ENCODE results near the gene ANKRD60. TPM values are rescaled to one million over a fixed set of nuclear protein-coding genes. Genes with fewer than 3 reads are reported as not detected.

The ANKRD60 gene
- total and polyA plus RNA-seq, 3 experiments from 2014 or later: not detected

DNA sequence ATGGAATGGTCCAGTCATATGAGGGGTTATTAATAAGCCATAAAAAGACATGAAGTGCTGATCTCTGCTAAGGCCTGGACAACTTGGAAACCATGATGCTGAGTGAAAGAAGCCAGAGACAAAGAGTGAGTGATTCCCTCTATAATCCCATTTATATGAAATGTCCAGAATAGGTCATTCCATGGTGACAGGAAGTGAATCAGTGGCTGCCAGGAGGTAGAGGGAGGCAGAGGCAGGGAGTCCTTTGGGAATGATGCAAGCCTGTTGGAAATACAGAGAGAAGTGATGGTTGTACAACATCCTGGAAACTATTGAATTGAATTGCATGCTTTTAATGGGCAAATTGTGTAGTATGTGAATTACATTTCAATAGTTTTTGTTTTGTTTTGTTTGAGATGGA is 26.4 kb downstream of the ANKRD60 start:
- Mint-ChIP-seq H3K4me1 (no peaks in the 10 kb centered on the region), H3K9me3 (peaks cover 0 to 2% (median 0%) of the 10 kb centered on the region in 5 donors), H3K4me3 (no peak overlapping the region), H3K27ac (no peak overlapping the region), H3K36me3 (no peaks in the 10 kb centered on the region), H3K27me3 (peaks cover 0 to 13% of the 10 kb centered on the region in 2 donors)
- ChIA-PET POLR2A (no interaction called here), CTCF (no interaction called here)
- no peak for DNase-seq
- no peak overlapping the region for H3K4me3 ChIP-seq (ENCODE audit: low read length)
- no peaks in the 10 kb centered on the region for H3K27me3 ChIP-seq (ENCODE audit: insufficient read depth, low read length, poor library complexity, severe bottlenecking)
- no peak overlapping the region for H3K27ac ChIP-seq (ENCODE audit: low read depth, low read length)
- H3K4me1 ChIP-seq (ENCODE audit: insufficient read depth, low read length): no peaks in the 10 kb centered on the region
- no peaks in the 10 kb centered on the region for H3K9me3 ChIP-seq (ENCODE audit: low read length)
- no peaks in the 10 kb centered on the region for H3K36me3 ChIP-seq (ENCODE audit: insufficient read depth, low read length)

- no peaks in the 10 kb centered on the region for H3K9me3 ChIP-seq (ENCODE audit: low read length)
- Mint-ChIP-seq H3K36me3 (no peaks in the 10 kb centered on the region), H3K9me3 (peaks cover 0 to 2% (median 0%) of the 10 kb centered on the region in 5 donors), H3K27me3 (peaks cover 0 to 13% of the 10 kb centered on the region in 2 donors), H3K4me1 (no peaks in the 10 kb centered on the region), H3K4me3 (no peak overlapping the region), H3K27ac (no peak overlapping the region)
- H3K27ac ChIP-seq (ENCODE audit: low read depth, low read length): no peak overlapping the region
- no peak for DNase-seq
- no peaks in the 10 kb centered on the region for H3K27me3 ChIP-seq (ENCODE audit: insufficient read depth, low read length, poor library complexity, severe bottlenecking)
- ChIA-PET POLR2A (no interaction called here), CTCF (no interaction called here)
- no peak overlapping the region for H3K4me3 ChIP-seq (ENCODE audit: low read length)
- H3K4me1 ChIP-seq (ENCODE audit: insufficient read depth, low read length): no peaks in the 10 kb centered on the region
- H3K36me3 ChIP-seq (ENCODE audit: insufficient read depth, low read length): no peaks in the 10 kb centered on the region
Measured at GRCh38 chr20:58201616-58202015, 26.8 kb downstream of the ANKRD60 start.

GRCh38 chr20:58199469-58199868 is 29.0 kb downstream of the ANKRD60 start:
- no peaks in the 10 kb centered on the region for H3K36me3 Mint-ChIP-seq
- peaks cover 0 to 10% of the 10 kb centered on the region in 2 donors for H3K27me3 Mint-ChIP-seq
- ChIA-PET POLR2A (no interaction called here), CTCF (interaction anchor here (1.3 kb wide), 1 partner anchor 11 kb away, joined by 3 read pairs; no protein-coding TSS in a partner anchor)
- no peaks in the 10 kb centered on the region for H3K4me1 Mint-ChIP-seq
- H3K4me3 Mint-ChIP-seq: no peak overlapping the region
- Histone ChIP-seq H3K36me3 (ENCODE audit: insufficient read depth, low read length) (no peaks in the 10 kb centered on the region), H3K27me3 (ENCODE audit: insufficient read depth, low read length, poor library complexity, severe bottlenecking) (no peaks in the 10 kb centered on the region), H3K27ac (ENCODE audit: low read depth, low read length) (no peak overlapping the region), H3K4me3 (ENCODE audit: low read length) (no peak overlapping the region), H3K9me3 (ENCODE audit: low read length) (no peaks in the 10 kb centered on the region), H3K4me1 (ENCODE audit: insufficient read depth, low read length) (no peaks in the 10 kb centered on the region)
- no peak overlapping the region for H3K27ac Mint-ChIP-seq
- H3K9me3 Mint-ChIP-seq: no peaks in the 10 kb centered on the region
- DNase-seq: no peak

- H3K27ac ChIP-seq (ENCODE audit: low read depth, low read length): no peak overlapping the region
- no peaks in the 10 kb centered on the region for H3K9me3 ChIP-seq (ENCODE audit: low read length)
- ChIA-PET POLR2A (interaction anchor here (0.6 kb wide), 1 partner anchor 604 kb away, joined by 5 read pairs; no protein-coding TSS in a partner anchor), CTCF (no interaction called here)
- H3K4me1 ChIP-seq (ENCODE audit: insufficient read depth, low read length): no peaks in the 10 kb centered on the region
- no peaks in the 10 kb centered on the region for H3K27me3 ChIP-seq (ENCODE audit: insufficient read depth, low read length, poor library complexity, severe bottlenecking)
- no peak overlapping the region for H3K27ac Mint-ChIP-seq
- no peak overlapping the region for H3K4me3 ChIP-seq (ENCODE audit: low read length)
- H3K4me1 Mint-ChIP-seq: no peaks in the 10 kb centered on the region
- H3K27me3 Mint-ChIP-seq: peaks cover 0 to 10% of the 10 kb centered on the region in 2 donors
- H3K36me3 ChIP-seq (ENCODE audit: insufficient read depth, low read length): no peaks in the 10 kb centered on the region
- DNase-seq: no peak
- no peak overlapping the region for H3K4me3 Mint-ChIP-seq
- no peaks in the 10 kb centered on the region for H3K9me3 Mint-ChIP-seq
- H3K36me3 Mint-ChIP-seq: no peaks in the 10 kb centered on the region
Measured at GRCh38 chr20:58198901-58199355, 29.5 kb downstream of the ANKRD60 start.

DNA sequence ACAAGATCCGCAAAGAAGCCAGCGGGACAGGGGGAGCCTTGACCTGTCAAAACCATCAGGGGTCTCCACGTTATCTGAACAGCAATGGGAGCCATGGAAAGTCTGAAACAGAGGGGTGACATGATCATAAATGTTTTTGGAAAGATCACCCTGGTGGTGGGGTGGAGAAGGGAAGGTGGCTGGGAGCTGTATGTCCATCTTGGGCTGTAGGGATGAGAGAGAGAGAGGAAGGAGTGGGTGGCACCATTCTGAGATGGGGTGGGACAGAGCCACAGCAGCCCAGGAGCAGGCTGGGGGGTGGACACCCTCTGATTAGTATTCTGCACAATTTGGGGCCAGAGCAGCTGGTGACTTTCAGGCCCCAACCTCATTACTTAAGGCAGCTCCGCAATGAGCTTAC is 30.1 kb downstream of the ANKRD60 start:
- Mint-ChIP-seq H3K36me3 (no peaks in the 10 kb centered on the region), H3K9me3 (no peaks in the 10 kb centered on the region), H3K27me3 (peaks cover 0 to 6% of the 10 kb centered on the region in 2 donors), H3K27ac (peak overlapping the region in 1 of 8 donors; percentile 32), H3K4me3 (no peak overlapping the region), H3K4me1 (no peaks in the 10 kb centered on the region)
- ChIA-PET POLR2A (no interaction called here), CTCF (no interaction called here)
- H3K4me3 ChIP-seq (ENCODE audit: low read length): no peak overlapping the region
- H3K4me1 ChIP-seq (ENCODE audit: insufficient read depth, low read length): no peaks in the 10 kb centered on the region
- no peaks in the 10 kb centered on the region for H3K27me3 ChIP-seq (ENCODE audit: insufficient read depth, low read length, poor library complexity, severe bottlenecking)
- no peaks in the 10 kb centered on the region for H3K9me3 ChIP-seq (ENCODE audit: low read length)
- no peak for DNase-seq
- no peaks in the 10 kb centered on the region for H3K36me3 ChIP-seq (ENCODE audit: insufficient read depth, low read length)
- H3K27ac ChIP-seq (ENCODE audit: low read depth, low read length): no peak overlapping the region

DNA sequence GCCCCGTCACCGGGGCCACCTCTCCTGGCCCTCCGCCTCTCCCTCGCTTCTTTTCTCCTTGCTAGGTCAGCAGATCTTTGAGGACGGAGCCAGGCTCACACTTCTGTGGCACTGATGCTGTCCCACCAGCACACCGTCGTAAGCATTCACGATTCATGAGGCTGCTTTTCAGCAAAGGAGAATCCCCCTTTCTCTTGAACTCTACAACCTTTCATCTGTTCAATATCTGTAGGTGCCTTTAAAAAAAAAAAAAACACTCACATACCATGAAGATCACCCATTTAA is 31.3 kb downstream of the ANKRD60 start:
- H3K9me3 Mint-ChIP-seq: no peaks in the 10 kb centered on the region
- H3K4me1 Mint-ChIP-seq: no peaks in the 10 kb centered on the region
- Histone ChIP-seq H3K27ac (ENCODE audit: low read depth, low read length) (no peak overlapping the region), H3K36me3 (ENCODE audit: insufficient read depth, low read length) (no peaks in the 10 kb centered on the region), H3K27me3 (ENCODE audit: insufficient read depth, low read length, poor library complexity, severe bottlenecking) (no peaks in the 10 kb centered on the region), H3K9me3 (ENCODE audit: low read length) (no peaks in the 10 kb centered on the region), H3K4me3 (ENCODE audit: low read length) (no peak overlapping the region), H3K4me1 (ENCODE audit: insufficient read depth, low read length) (no peaks in the 10 kb centered on the region)
- POLR2A ChIA-PET: no interaction called here
- no peaks in the 10 kb centered on the region for H3K36me3 Mint-ChIP-seq
- H3K27ac Mint-ChIP-seq: peak overlapping the region in 1 of 8 donors; percentile 57
- CTCF ChIA-PET: no interaction called here
- H3K4me3 Mint-ChIP-seq: no peak overlapping the region
- peaks cover 3 to 7% of the 10 kb centered on the region in 2 donors for H3K27me3 Mint-ChIP-seq
- no peak for DNase-seq

DNA sequence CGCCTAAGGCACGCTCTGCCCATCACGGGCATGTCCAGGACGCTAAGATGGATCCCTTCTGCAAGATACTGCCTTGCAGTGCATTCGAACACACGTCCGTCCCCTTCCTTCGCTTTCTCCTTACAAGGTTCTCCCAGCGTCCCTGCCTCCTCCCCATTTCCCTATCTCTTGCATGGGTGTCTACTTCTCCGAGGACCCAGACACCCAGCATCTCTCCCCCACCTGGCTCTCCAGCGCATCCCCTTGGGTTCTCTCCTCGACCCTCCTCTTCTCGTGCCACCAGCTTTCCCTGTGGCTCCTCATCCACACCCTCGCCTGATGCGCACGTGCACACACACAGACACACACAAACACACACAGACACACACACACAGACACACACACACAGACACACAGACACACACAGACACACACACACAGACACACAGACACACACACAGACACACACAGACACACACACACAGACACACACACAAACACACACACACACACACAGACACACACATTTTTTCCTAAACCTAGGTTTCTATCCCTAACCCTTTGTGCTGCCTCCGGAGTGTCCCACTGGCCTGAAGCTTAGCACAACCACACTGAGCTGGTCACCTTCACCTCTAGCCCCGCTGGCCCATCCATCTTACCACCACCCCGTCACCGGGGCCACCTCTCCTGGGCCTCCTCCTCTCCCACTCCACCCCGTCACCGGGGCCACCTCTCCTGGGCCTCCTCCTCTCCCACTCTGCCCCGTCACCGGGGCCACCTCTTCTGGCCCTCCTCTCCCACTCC is 31.9 kb downstream of the ANKRD60 start:
- no peaks in the 10 kb centered on the region for H3K9me3 Mint-ChIP-seq
- Histone ChIP-seq H3K27ac (ENCODE audit: low read depth, low read length) (no peak overlapping the region), H3K4me3 (ENCODE audit: low read length) (no peak overlapping the region), H3K36me3 (ENCODE audit: insufficient read depth, low read length) (no peaks in the 10 kb centered on the region), H3K9me3 (ENCODE audit: low read length) (no peaks in the 10 kb centered on the region), H3K4me1 (ENCODE audit: insufficient read depth, low read length) (no peaks in the 10 kb centered on the region), H3K27me3 (ENCODE audit: insufficient read depth, low read length, poor library complexity, severe bottlenecking) (no peaks in the 10 kb centered on the region)
- H3K4me3 Mint-ChIP-seq: no peak overlapping the region
- no peak for DNase-seq
- H3K4me1 Mint-ChIP-seq: no peaks in the 10 kb centered on the region
- ChIA-PET CTCF (no interaction called here), POLR2A (no interaction called here)
- no peak overlapping the region for H3K27ac Mint-ChIP-seq
- peaks cover 5 to 9% of the 10 kb centered on the region in 2 donors for H3K27me3 Mint-ChIP-seq
- no peaks in the 10 kb centered on the region for H3K36me3 Mint-ChIP-seq

DNA sequence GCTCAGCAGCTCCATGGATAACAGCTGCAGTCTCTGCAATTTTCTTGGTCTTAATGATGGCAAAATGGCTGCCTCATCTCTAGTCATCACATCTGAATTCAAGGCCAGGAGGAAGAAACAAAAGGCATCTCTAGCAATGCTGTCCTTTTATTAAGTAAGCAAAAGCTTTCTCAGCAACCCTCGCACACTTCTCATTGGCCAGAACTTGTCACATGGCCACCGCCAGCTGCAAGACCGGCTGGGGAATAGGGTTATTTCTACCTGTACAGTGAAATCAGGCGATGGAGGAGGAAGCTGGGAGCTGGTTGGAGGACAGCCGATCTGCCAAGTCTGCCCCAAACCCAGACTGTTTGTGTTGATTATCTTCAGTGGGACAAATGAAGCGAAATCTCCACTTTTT is 33.4 kb downstream of the ANKRD60 start:
- no peaks in the 10 kb centered on the region for H3K27me3 ChIP-seq (ENCODE audit: insufficient read depth, low read length, poor library complexity, severe bottlenecking)
- H3K4me1 ChIP-seq (ENCODE audit: insufficient read depth, low read length): no peaks in the 10 kb centered on the region
- Mint-ChIP-seq H3K9me3 (no peaks in the 10 kb centered on the region), H3K27me3 (peaks cover 8 to 9% of the 10 kb centered on the region in 2 donors), H3K4me3 (no peak overlapping the region), H3K36me3 (no peaks in the 10 kb centered on the region), H3K27ac (no peak overlapping the region), H3K4me1 (no peaks in the 10 kb centered on the region)
- ChIA-PET CTCF (no interaction called here), POLR2A (no interaction called here)
- DNase-seq: no peak
- H3K9me3 ChIP-seq (ENCODE audit: low read length): no peaks in the 10 kb centered on the region
- H3K4me3 ChIP-seq (ENCODE audit: low read length): no peak overlapping the region
- H3K36me3 ChIP-seq (ENCODE audit: insufficient read depth, low read length): no peaks in the 10 kb centered on the region
- H3K27ac ChIP-seq (ENCODE audit: low read depth, low read length): no peak overlapping the region
